NCI-H226 (cell line): ENCODE measurements around the gene OARD1.
"Not testable (repeated sequence)": the region's sequence is repeated elsewhere in the genome, so short reads cannot be mapped to it uniquely, and the experiment has no call there.

ENCODE experiments used
- DNase-seq: peaks from one replicate; pipeline ENCODE4 v3.0.0-alpha.2; 2015

OARD1 gene

GRCh38 chr6:41025966-41026530 is 46.1 kb downstream of the OARD1 start:
- DNase-seq: no peak

- no peak for DNase-seq
Measured at GRCh38 chr6:41023114-41023513, 49.0 kb downstream of the OARD1 start.

- DNase-seq: no peak
Measured at GRCh38 chr6:41022294-41022693, 49.9 kb downstream of the OARD1 start.

- no peak for DNase-seq
Measured at GRCh38 chr6:41021832-41022231, 50.3 kb downstream of the OARD1 start.

- DNase-seq: no peak
Measured at GRCh38 chr6:41017663-41018062, 54.5 kb downstream of the OARD1 start.

- DNase-seq: not testable (repeated sequence)
Measured at GRCh38 chr6:41015860-41016259, 56.3 kb downstream of the OARD1 start.

- no peak for DNase-seq
Measured at GRCh38 chr6:41014780-41015179, 57.4 kb downstream of the OARD1 start.
